Ishikawa (cell line): ENCODE measurements around the gene FMN2.
A peak's percentile ranks its signal among the peaks of the same experiment; 100 is the strongest.

Experiments used
- CEBPB ChIP-seq: IDR thresholded peaks from 2 replicates; pipeline ENCODE4 v1.6.1; 2012
- CREB1 ChIP-seq: IDR thresholded peaks from 2 replicates; pipeline ENCODE4 v1.6.1; 2012; ENCODE audit warnings: low read depth
- EGR1 ChIP-seq: IDR thresholded peaks from 2 replicates; pipeline ENCODE4 v1.6.1; 2012
- EP300 ChIP-seq: IDR thresholded peaks from 2 replicates; pipeline ENCODE4 v1.6.1; 2012; ENCODE audit warnings: borderline replicate concordance
- FOXM1 ChIP-seq: IDR thresholded peaks from 2 replicates; pipeline ENCODE4 v1.6.1; 2012; ENCODE audit warnings: low read depth, borderline replicate concordance
- MAX ChIP-seq: IDR thresholded peaks from 2 replicates; pipeline ENCODE4 v1.6.1; 2012
- NFIC ChIP-seq: IDR thresholded peaks from 2 replicates; pipeline ENCODE4 v1.6.1; 2012
- RAD21 ChIP-seq: IDR thresholded peaks from 2 replicates; pipeline ENCODE4 v1.6.1; 2012; ENCODE audit warnings: low read depth
- REST ChIP-seq: IDR thresholded peaks from 2 replicates; pipeline ENCODE4 v1.6.1; 2012; ENCODE audit warnings: low read depth, mild to moderate bottlenecking
- TAF1 ChIP-seq: IDR thresholded peaks from 2 replicates; pipeline ENCODE4 v1.6.1; 2012; ENCODE audit warnings: low read depth, mild to moderate bottlenecking
- TCF12 ChIP-seq: IDR thresholded peaks from 2 replicates; pipeline ENCODE4 v1.6.1; 2012; ENCODE audit warnings: low read depth
- TEAD4 ChIP-seq: IDR thresholded peaks from 2 replicates; pipeline ENCODE4 v1.6.1; 2012
- USF1 ChIP-seq: IDR thresholded peaks from 2 replicates; pipeline ENCODE4 v1.6.1; 2012
- YY1 ChIP-seq: IDR thresholded peaks from 2 replicates; pipeline ENCODE4 v1.6.1; 2012; ENCODE audit warnings: low read depth
- ZBTB7A ChIP-seq: IDR thresholded peaks from 2 replicates; pipeline ENCODE4 v1.6.1; 2012; ENCODE audit warnings: low read depth

Gene FMN2

GRCh38 chr1:240189386-240189989 lies 97.8 kb downstream of the FMN2 start:
- no peak for TF ChIP-seq FOXM1
- TF ChIP-seq USF1: no peak
- TF ChIP-seq RAD21: peak; percentile 40
- TF ChIP-seq CEBPB: no peak
- TF ChIP-seq REST: no peak

GRCh38 chr1:240190881-240191401 lies 99.3 kb downstream of the FMN2 start:
- TF ChIP-seq RAD21 (peak; percentile 31; the same call in 1 of the 2 replicates), CEBPB (no peak)

- TF ChIP-seq NFIC (no peak), MAX (no peak), CREB1 (no peak), USF1 (no peak), EGR1 (no peak)
Observed at GRCh38 chr1:240192851-240193250, 101.2 kb downstream of the FMN2 start.

GRCh38 chr1:240193679-240194078 lies 102.0 kb downstream of the FMN2 start:
- TF ChIP-seq YY1: no peak
- no peak for TF ChIP-seq TAF1
- TF ChIP-seq EP300: no peak
- no peak for TF ChIP-seq TEAD4
- no peak for TF ChIP-seq MAX
- TF ChIP-seq EGR1: no peak
- no peak for TF ChIP-seq REST
- TF ChIP-seq CREB1: no peak
- TF ChIP-seq CEBPB: no peak
- TF ChIP-seq USF1: no peak
- no peak for TF ChIP-seq TCF12
- TF ChIP-seq ZBTB7A: no peak
- no peak for TF ChIP-seq FOXM1
- no peak for TF ChIP-seq RAD21

- TF ChIP-seq ZBTB7A (no peak), EGR1 (no peak), TEAD4 (no peak), CEBPB (no peak), YY1 (no peak), MAX (no peak), TAF1 (no peak), TCF12 (no peak), EP300 (no peak), NFIC (no peak), REST (no peak), FOXM1 (no peak), RAD21 (no peak), USF1 (no peak), CREB1 (no peak)
Observed at GRCh38 chr1:240194120-240194519, 102.4 kb downstream of the FMN2 start.
